HG02938 (cell line): ENCODE data around the gene CXorf51A.
"Not testable (repeated sequence)": the region's sequence is repeated elsewhere in the genome, so short reads cannot be mapped to it uniquely, and the experiment has no call there.

Experiments
- ATAC-seq: cut with Tn5 transposase; IDR thresholded peaks from one replicate; pipeline ENCODE4 v1.9.1; 2021; ENCODE audit warnings: mild to moderate bottlenecking, moderate library complexity; ENCODE audit not compliant: unreplicated experiment

CXorf51A gene

DNA sequence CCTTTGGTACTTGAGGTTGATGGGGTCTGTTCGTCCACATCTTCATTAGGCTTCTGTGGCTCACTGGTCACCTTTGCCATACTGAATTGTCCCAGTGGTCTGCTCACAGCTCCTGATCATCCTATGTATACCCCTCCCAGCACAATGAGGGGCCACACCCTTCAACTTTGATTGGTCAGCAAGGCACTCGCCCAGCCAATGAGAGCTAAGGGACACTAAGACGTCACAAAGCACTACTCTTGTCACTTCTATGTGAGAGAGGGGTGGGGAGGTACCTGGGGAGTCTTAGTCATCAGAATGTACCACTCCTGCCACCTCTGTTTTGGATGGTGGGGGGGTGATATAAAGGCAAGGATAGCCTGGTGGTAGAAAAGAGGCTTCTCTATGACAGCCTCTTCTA lies at the start of gene CXorf51A:
Gene CXorf51A, minus strand, starts transcription at position 101 of the 400 bp plus-strand sequence. Its CDS starts 21 bp downstream, at position 80.
- ATAC-seq = not testable (repeated sequence)

DNA sequence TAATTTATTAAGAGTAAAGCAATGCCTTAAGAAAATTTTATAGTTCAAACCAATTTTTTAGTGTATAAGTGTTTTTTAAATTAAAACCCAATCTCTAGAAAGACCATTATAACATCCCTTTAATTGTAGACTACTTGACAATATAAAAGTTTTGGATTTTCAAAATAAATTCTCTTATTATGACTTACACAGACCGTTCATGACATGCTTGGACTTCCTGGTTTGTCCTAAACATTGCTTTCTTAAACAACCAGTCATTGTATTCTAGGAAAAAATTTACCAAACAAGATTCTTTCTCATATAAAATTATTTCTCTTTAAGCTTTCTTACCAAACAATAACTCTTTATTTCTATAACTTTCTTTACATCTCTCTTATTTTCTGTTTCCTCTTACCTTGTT lies 49.0 kb upstream of the CXorf51A start:
- no peak for ATAC-seq

DNA sequence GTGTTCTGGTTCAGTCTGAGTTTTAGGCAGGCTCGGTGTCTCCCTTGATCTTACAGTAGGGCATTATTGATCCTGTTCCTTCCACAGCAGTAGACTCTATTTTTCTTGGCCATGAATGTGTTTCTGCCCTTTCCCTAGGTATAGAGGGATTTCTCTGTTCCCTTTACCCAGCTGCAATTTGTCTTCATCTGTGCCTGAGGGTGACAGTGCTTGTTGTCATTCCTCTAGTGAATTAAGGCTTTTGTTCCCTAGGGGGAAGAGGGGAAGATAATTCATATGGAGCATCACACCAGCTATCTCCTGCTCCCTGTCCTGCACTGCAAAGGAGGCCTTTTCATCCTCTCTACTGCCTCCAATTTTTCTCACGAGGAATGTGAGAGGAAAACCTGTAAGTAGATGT lies 39.7 kb upstream of the CXorf51A start:
- no peak for ATAC-seq

DNA sequence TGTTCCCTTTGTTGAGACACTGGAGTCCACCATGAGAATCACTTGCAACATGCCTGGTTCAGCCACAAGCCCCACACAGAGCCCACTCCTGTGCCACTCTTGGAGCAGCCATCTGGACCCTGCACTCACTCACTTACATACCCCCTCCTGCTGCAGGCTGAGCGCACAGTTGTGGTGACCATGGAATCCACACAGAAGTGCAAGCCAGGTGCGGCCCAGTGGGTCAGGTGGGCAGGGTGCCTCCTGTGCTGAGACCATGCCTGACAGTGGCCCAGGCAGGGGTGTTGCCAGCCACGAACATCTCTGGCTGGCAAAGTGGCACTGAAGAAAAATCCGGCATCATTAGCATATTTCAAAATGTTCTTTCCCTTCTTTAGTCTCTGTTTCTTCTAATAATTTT lies 17.4 kb upstream of the CXorf51A start:
- no peak for ATAC-seq

DNA sequence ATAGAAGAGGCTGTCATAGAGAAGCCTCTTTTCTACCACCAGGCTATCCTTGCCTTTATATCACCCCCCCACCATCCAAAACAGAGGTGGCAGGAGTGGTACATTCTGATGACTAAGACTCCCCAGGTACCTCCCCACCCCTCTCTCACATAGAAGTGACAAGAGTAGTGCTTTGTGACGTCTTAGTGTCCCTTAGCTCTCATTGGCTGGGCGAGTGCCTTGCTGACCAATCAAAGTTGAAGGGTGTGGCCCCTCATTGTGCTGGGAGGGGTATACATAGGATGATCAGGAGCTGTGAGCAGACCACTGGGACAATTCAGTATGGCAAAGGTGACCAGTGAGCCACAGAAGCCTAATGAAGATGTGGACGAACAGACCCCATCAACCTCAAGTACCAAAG lies 5.1 kb downstream of the CXorf51A start, which contains the start of gene CXorf51B:
Gene CXorf51B, plus strand, starts transcription at position 301 of the 400 bp plus-strand sequence. Its CDS starts 21 bp downstream, at position 322.
- not testable (repeated sequence) for ATAC-seq
